Ishikawa (cell line): ENCODE measurements around the gene VTA1.

Experiments used
- CEBPB ChIP-seq: IDR thresholded peaks from 2 replicates; pipeline ENCODE4 v1.6.1; 2012
- CREB1 ChIP-seq: IDR thresholded peaks from 2 replicates; pipeline ENCODE4 v1.6.1; 2012; ENCODE audit warnings: low read depth
- EGR1 ChIP-seq: IDR thresholded peaks from 2 replicates; pipeline ENCODE4 v1.6.1; 2012
- EP300 ChIP-seq: IDR thresholded peaks from 2 replicates; pipeline ENCODE4 v1.6.1; 2012; ENCODE audit warnings: borderline replicate concordance
- FOXM1 ChIP-seq: IDR thresholded peaks from 2 replicates; pipeline ENCODE4 v1.6.1; 2012; ENCODE audit warnings: low read depth, borderline replicate concordance
- NFIC ChIP-seq: IDR thresholded peaks from 2 replicates; pipeline ENCODE4 v1.6.1; 2012
- RAD21 ChIP-seq: IDR thresholded peaks from 2 replicates; pipeline ENCODE4 v1.6.1; 2012; ENCODE audit warnings: low read depth
- REST ChIP-seq: IDR thresholded peaks from 2 replicates; pipeline ENCODE4 v1.6.1; 2012; ENCODE audit warnings: low read depth, mild to moderate bottlenecking
- TAF1 ChIP-seq: IDR thresholded peaks from 2 replicates; pipeline ENCODE4 v1.6.1; 2012; ENCODE audit warnings: low read depth, mild to moderate bottlenecking
- TCF12 ChIP-seq: IDR thresholded peaks from 2 replicates; pipeline ENCODE4 v1.6.1; 2012; ENCODE audit warnings: low read depth
- TEAD4 ChIP-seq: IDR thresholded peaks from 2 replicates; pipeline ENCODE4 v1.6.1; 2012
- USF1 ChIP-seq: IDR thresholded peaks from 2 replicates; pipeline ENCODE4 v1.6.1; 2012
- YY1 ChIP-seq: IDR thresholded peaks from 2 replicates; pipeline ENCODE4 v1.6.1; 2012; ENCODE audit warnings: low read depth
- ZBTB7A ChIP-seq: IDR thresholded peaks from 2 replicates; pipeline ENCODE4 v1.6.1; 2012; ENCODE audit warnings: low read depth
- TF ChIP-seq, protein P1 (sequence below): IDR thresholded peaks from 2 replicates; pipeline ENCODE4 v1.6.1; 2012

Gene VTA1

GRCh38 chr6:142258757-142259156, 111.7 kb downstream of the VTA1 start:
- TF ChIP-seq FOXM1, result no peak
- no peak for TF ChIP-seq USF1
- no peak for TF ChIP-seq TCF12
- TF ChIP-seq ZBTB7A, result no peak
- TF ChIP-seq EP300, result no peak
- TF ChIP-seq YY1, result no peak
- no peak for TF ChIP-seq TEAD4
- TF ChIP-seq, protein P1, sequence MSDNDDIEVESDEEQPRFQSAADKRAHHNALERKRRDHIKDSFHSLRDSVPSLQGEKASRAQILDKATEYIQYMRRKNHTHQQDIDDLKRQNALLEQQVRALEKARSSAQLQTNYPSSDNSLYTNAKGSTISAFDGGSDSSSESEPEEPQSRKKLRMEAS, result no peak

- TF ChIP-seq TCF12, result no peak
- no peak for TF ChIP-seq FOXM1
- no peak for TF ChIP-seq CEBPB
- TF ChIP-seq EP300, result no peak
- no peak for TF ChIP-seq NFIC
- TF ChIP-seq RAD21, result no peak
- TF ChIP-seq, protein P1, result no peak
- no peak for TF ChIP-seq YY1
- no peak for TF ChIP-seq TAF1
- no peak for TF ChIP-seq REST
- no peak for TF ChIP-seq CREB1
- TF ChIP-seq EGR1, result no peak
Observed at GRCh38 chr6:142260748-142261147, 113.7 kb downstream of the VTA1 start.

DNA sequence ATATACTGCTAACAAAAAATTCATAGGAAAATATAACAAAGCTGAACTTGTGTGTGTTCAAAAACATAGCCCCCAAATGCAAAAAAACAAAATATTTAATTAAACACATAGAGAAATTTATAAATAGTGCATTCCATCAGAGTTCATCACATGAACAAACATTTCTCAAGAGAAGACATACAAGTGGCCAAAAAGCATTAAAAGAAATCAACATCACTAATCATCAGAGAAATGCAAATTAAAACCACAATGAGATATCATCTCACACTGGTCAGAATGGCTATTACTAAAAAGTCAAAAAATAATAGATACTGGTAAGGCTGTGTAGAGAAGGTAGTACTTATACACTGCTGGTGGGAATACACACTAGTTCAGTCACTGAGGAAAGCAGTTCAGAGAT, 115.2 kb downstream of the VTA1 start:
- TF ChIP-seq CREB1, result no peak
- no peak for TF ChIP-seq YY1
- TF ChIP-seq TAF1, result no peak
- TF ChIP-seq TCF12, result no peak
- TF ChIP-seq, protein P1, result no peak
- no peak for TF ChIP-seq ZBTB7A
- no peak for TF ChIP-seq EP300
- TF ChIP-seq REST, result no peak
- TF ChIP-seq NFIC, result no peak
- TF ChIP-seq EGR1, result no peak
- TF ChIP-seq TEAD4, result no peak
- TF ChIP-seq CEBPB, result no peak
- no peak for TF ChIP-seq USF1
- TF ChIP-seq FOXM1, result no peak
- TF ChIP-seq RAD21, result no peak

- TF ChIP-seq EGR1 (no peak), ZBTB7A (no peak), TAF1 (no peak), TCF12 (no peak), RAD21 (no peak), USF1 (no peak)
Observed at GRCh38 chr6:142265476-142265875, 118.4 kb downstream of the VTA1 start.

- no peak for TF ChIP-seq TEAD4
- no peak for TF ChIP-seq RAD21
- no peak for TF ChIP-seq EP300
- no peak for TF ChIP-seq USF1
- TF ChIP-seq TCF12, result no peak
- no peak for TF ChIP-seq FOXM1
- TF ChIP-seq, protein P1, result no peak
- TF ChIP-seq NFIC, result no peak
- no peak for TF ChIP-seq YY1
- no peak for TF ChIP-seq ZBTB7A
- no peak for TF ChIP-seq REST
- no peak for TF ChIP-seq EGR1
- no peak for TF ChIP-seq CREB1
- TF ChIP-seq TAF1, result no peak
Observed at GRCh38 chr6:142266060-142266459, 119.0 kb downstream of the VTA1 start.
